Activated naive CD8-positive, alpha-beta T cell treated with anti-CD3 and anti-CD28 coated beads, Interleukin-2, amount 50 U/mL, for 24 hours (primary cell): Measurements from ENCODE around the gene POLR1A.
A peak's percentile ranks its signal among the peaks of the same experiment; 100 is the strongest.

Experiments
- ATAC-seq: fragments of 150-1000 bp; cut with Tn5 transposase; one replicate; pipeline ENCODE4 v1.10.0; 2021
- DNase-seq: peaks from one replicate; pipeline ENCODE4 v3.0.0; 2021
- H3K27ac Mint-ChIP-seq: one replicate; pipeline ENCODE4 v1.8.0; 2021; ENCODE audit warnings: mild to moderate bottlenecking, mixed read lengths
- H3K27me3 Mint-ChIP-seq: one replicate; pipeline ENCODE4 v1.8.0; 2021; ENCODE audit warnings: mixed read lengths
- H3K36me3 Mint-ChIP-seq: one replicate; pipeline ENCODE4 v1.8.0; 2021; ENCODE audit warnings: low read depth, mixed read lengths
- H3K4me1 Mint-ChIP-seq: one replicate; pipeline ENCODE4 v1.8.0; 2021; ENCODE audit warnings: mixed read lengths
- H3K4me3 Mint-ChIP-seq: one replicate; pipeline ENCODE4 v1.8.0; 2021; ENCODE audit warnings: mild to moderate bottlenecking, moderate library complexity, mixed read lengths
- H3K9me3 Mint-ChIP-seq: one replicate; pipeline ENCODE4 v1.8.0; 2021; ENCODE audit warnings: mixed read lengths

POLR1A gene

DNA sequence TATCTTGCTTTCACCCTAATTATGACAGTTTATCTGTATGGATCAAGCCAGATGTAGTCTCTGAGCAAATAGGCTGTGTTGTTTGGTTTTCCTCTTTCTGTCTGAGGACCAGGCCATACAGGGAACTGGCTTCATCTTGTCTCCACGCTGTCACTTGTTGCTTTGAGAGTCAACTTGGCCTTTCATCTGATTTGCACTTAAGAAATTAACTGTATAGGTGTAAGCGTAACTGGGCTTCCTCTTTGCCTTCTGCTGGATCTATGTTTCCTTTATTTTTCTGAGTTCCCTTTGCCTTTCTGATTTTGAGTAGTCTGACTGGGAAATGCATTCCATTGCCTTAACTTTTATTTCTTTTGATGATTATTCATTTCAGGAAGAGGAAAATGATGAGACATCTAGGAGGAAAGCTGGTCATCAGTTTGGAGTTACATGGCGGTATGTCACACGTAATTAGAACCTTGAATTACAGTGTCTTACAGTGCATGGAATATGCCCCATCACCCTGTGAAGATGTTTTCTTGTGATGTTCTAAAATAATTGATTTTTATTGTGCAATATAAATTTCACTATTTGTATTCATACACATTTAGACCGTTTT is 17.7 kb upstream of the POLR1A start:
- no peaks in the 10 kb centered on the region for H3K9me3 Mint-ChIP-seq
- peaks cover 77% of the 10 kb centered on the region for H3K36me3 Mint-ChIP-seq

DNA sequence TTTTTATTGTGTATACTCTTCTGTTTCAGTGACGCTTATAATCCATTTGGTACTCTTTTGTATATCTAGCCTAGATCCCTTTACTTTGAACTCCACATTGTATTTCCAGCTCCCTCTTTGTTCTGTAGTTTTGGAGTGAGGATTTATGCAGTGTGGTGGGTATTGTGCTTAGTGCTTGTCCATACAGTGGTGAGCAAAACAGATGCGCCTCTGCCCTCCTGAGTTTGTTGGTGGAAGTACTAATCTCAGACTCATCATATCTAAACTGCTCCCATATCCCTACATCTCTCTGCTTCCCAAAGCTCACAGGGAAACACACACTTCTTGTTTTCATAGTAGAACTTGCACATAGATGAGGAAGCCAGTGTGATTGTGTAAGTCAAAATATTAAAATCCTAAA is 12.4 kb upstream of the POLR1A start:
- Mint-ChIP-seq H3K9me3 (no peaks in the 10 kb centered on the region), H3K4me3 (no peak overlapping the region), H3K4me1 (no peaks in the 10 kb centered on the region), H3K27me3 (no peaks in the 10 kb centered on the region), H3K27ac (no peak overlapping the region), H3K36me3 (peaks cover 66% of the 10 kb centered on the region)
- DNase-seq (no peak), ATAC-seq (no peak)

More for the DNA sequence above, 17.7 kb upstream of the POLR1A start:
- Mint-ChIP-seq H3K4me1 (no peaks in the 10 kb centered on the region), H3K27me3 (no peaks in the 10 kb centered on the region), H3K4me3 (no peak overlapping the region), H3K27ac (no peak overlapping the region)
- DNase-seq (no peak), ATAC-seq (no peak)

DNA sequence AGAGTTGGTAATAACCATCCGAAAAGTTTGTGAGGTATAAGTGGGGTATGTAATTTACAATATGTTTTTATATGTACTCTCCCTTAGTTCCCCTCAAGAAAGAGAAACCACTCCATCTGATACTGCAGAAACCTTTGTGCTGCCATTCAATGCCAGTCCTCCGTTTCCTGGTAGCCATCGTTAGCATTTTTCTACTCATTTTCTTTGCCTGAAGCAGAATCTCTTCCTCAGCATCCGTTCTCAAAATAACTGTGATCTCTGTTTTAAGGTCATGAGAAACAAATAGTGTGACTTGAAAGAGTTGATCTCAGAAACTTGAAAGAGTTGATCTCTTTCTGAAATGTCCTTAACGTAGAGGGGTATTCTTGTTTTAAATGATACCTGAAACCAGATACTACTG is 1.3 kb upstream of the POLR1A start:
- no peaks in the 10 kb centered on the region for H3K27me3 Mint-ChIP-seq
- no peak for ATAC-seq
- H3K9me3 Mint-ChIP-seq = no peaks in the 10 kb centered on the region
- H3K4me1 Mint-ChIP-seq = peaks cover 46% of the 10 kb centered on the region
- no peak for DNase-seq
- H3K4me3 Mint-ChIP-seq = peak overlapping the region; percentile 93
- H3K27ac Mint-ChIP-seq = peak overlapping the region; percentile 97
- H3K36me3 Mint-ChIP-seq = peaks cover 72% of the 10 kb centered on the region

DNA sequence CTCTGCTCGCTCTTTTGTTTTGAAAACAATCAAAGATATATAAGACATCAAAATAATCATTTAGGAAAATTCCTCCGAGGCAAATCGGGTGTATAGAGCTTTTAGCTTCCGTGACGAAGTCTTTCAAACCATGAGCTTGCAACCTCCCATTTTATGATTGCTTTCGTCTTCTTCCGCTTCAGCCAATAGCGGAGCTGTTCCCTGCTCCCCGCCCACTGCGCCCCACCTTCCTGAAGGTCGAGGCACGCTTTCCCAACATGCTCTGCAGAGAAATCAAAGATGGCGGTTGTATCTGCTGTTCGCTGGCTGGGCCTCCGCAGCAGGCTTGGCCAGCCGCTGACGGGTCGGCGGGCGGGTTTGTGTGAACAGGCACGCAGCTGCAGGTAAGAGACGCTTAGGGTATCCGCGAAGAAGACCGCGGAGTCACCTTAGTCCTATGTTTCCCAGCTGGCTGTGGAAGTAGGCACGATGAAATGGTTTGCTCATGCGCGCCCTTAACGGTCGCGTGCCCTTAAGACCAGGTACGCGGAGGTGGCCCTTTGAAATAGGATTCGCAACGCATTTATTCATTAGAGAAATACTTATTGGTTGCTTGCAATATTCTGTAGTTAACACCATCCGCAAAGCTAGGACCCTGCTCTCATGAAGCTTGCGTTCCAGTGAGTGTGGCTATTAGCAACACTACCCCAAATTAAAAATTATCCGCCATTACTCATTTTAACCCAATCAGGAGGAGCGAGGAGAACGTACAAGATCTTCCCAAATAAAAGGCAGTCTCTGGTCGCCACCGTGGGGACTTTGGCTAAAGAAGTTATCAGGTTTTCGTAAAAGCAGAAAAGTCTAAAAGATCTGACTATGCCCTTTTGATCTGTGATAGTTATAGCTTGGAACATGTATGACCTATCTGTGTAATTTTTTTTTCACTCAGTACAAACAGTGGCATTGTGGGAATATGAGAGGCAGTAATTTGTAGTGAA is 571 bp upstream of the POLR1A start, which contains the start of gene PTCD3:
TSS of gene PTCD3 (plus strand) at position 267 of the 977 bp plus-strand sequence. CDS start at position 280, 13 bp downstream.
- Mint-ChIP-seq H3K9me3 (no peaks in the 10 kb centered on the region), H3K4me3 (peak within 1 kb of the TSS; percentile 93), H3K4me1 (peaks cover 51% of the 10 kb centered on the region), H3K27ac (peak within 1 kb of the TSS; percentile 97), H3K36me3 (peaks cover 75% of the 10 kb centered on the region), H3K27me3 (no peaks in the 10 kb centered on the region)
- ATAC-seq (peak; percentile 88), DNase-seq (peak; percentile 91)

DNA sequence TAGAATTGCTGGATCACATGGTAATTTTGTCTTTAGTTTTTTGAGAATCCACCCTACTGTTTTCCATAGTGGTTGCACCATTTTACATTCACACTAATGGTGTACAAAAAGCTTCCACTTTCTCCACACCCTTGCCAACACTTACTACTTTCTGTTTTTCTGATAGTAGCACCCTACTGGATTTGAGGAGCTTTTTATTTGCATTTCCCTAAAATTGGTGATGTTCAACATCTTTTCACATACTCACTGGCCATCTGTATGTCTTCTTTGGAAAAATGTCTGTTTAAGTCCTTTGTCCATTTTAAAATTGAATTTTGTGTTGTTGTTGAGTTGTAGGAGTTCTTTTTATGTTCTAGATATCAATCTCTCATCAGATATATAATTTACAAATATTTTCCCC is 3.5 kb downstream of the POLR1A start:
- Mint-ChIP-seq H3K4me1 (peaks cover 42% of the 10 kb centered on the region), H3K27me3 (no peaks in the 10 kb centered on the region), H3K36me3 (peaks cover 59% of the 10 kb centered on the region), H3K27ac (peak overlapping the region; percentile 5), H3K9me3 (no peaks in the 10 kb centered on the region), H3K4me3 (no peak overlapping the region)
- ATAC-seq = no peak
- no peak for DNase-seq

DNA sequence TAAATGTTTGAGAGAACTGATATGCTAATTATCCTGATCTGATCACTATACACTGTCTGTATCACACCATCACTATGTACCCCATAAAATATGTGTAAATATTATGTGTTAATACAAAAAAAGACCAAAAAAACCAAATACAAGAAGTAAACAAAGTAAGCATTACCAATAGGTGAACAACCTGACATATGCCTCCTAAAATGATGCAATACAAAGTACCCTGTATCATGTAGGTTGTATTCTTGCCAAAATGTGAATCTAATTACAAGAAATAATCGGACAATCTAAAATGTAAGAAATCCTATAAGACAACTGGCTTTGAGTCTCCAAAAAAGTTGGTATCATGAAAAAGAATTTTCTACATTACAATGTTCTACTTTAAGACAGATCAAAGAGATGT is 7.8 kb downstream of the POLR1A start:
- Mint-ChIP-seq H3K4me1 (peaks cover 18% of the 10 kb centered on the region), H3K27ac (no peak overlapping the region)

DNA sequence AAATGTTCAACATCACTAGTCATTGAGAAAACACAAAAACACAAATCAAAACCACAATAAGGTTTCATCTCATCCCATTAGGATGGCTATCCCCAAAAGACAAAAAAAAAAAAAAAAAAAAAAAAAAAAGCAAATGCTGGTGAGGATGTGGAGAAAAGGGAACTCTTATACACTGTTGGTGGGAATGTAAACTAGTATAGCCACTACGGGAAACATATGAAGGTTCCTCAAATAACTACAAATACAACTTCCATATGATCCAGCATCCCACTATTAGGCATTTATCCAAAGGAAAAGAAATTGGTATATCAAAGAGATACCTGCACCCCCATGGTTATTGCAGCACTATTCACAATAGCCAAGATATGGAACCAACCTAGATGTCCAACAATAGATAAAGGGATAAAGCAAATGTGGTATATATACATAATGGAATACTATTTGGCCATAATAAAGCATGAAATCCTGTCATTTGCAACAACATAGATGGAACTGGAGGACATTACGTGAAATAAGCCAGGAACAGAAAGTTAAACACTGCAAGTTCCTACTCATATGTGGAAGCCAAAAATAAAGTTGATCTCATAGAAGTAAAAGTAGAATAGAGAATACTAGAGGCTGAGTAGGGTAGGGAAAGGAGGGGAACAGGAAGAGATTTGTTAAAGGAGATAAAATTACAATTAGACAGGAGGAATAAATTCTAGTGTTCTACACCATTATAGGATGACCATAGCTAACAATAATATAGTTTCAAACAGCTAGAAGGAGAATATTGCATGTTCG is 8.4 kb downstream of the POLR1A start:
- H3K36me3 Mint-ChIP-seq = peaks cover 61% of the 10 kb centered on the region
- ATAC-seq = no peak
- no peaks in the 10 kb centered on the region for H3K9me3 Mint-ChIP-seq
- no peaks in the 10 kb centered on the region for H3K27me3 Mint-ChIP-seq
- H3K27ac Mint-ChIP-seq = no peak overlapping the region
- peaks cover 12% of the 10 kb centered on the region for H3K4me1 Mint-ChIP-seq
- H3K4me3 Mint-ChIP-seq = no peak overlapping the region
- no peak for DNase-seq

More for the DNA sequence above, 7.8 kb downstream of the POLR1A start:
- DNase-seq = no peak
- Mint-ChIP-seq H3K36me3 (peaks cover 66% of the 10 kb centered on the region), H3K4me3 (no peak overlapping the region), H3K9me3 (no peaks in the 10 kb centered on the region), H3K27me3 (no peaks in the 10 kb centered on the region)
- no peak for ATAC-seq

DNA sequence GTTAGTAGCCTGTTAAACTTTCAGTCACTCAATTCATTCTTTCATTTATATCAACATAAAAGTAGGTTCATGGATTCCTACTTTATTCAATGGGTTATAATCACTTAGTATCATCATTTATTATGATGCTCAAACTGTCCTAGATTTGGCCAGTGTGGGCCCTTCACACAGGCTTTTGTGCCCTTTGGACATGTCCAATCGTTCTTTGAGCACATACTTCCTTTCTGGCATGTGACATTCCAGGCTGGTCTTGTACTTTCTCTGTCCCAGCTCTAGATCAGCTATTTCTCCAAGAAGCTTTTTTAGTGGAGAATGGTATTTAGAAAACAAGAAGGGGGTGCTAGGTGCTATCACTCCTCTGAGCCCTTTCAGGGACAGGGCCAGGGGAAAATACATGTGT is 11.5 kb downstream of the POLR1A start:
- no peaks in the 10 kb centered on the region for H3K9me3 Mint-ChIP-seq
- no peak for ATAC-seq
- no peaks in the 10 kb centered on the region for H3K27me3 Mint-ChIP-seq
- DNase-seq = no peak
- no peak overlapping the region for H3K4me3 Mint-ChIP-seq
- peaks cover 4% of the 10 kb centered on the region for H3K4me1 Mint-ChIP-seq
- H3K36me3 Mint-ChIP-seq = peaks cover 67% of the 10 kb centered on the region
- no peak overlapping the region for H3K27ac Mint-ChIP-seq

DNA sequence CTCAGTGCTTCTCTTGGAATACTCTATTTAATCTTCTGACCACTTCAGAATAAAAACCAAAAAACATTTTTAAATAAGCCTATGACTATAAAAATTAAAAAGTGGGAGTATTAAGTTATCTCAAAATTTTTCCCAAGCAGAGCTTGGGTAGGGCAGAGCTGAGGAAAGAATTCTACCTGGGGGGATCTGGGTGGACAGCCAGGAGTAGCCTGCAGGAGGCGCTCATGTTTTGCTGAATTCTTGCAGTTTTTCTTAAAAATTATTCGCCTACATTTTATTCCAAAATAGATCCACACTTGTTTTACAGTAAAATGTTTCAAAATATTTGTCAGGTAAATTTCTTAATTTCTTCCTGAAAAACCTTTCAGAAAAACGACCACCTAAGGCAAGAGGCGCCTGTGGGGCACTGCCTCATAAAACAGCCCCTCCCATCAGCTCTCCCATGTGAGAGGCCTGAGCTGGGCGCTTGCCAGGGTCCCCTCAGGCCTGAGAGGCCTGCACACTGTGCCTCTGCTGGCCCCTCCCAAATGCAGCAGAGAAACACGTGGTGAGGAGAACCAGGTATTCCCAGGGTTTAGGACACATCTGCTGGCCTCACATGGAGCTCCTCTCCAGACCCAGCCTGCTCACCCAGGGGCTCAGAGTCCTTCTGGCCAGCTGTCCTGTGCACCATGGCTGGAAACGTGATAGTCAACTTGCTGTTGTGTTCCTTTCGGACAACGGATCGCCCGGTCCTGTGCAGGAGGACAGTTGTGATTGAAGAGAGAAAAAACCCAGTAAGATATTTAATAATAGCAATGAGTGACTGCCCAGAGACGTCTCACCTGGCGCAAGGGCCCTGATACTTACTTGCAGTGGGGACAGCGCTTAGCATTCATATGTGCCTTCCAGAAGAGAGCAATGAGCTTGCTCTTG is 17.5 kb downstream of the POLR1A start:
- Mint-ChIP-seq H3K4me1 (no peaks in the 10 kb centered on the region), H3K27ac (no peak overlapping the region), H3K4me3 (no peak overlapping the region), H3K27me3 (no peaks in the 10 kb centered on the region), H3K9me3 (no peaks in the 10 kb centered on the region), H3K36me3 (peaks cover 57% of the 10 kb centered on the region)
- no peak for DNase-seq
- no peak for ATAC-seq

DNA sequence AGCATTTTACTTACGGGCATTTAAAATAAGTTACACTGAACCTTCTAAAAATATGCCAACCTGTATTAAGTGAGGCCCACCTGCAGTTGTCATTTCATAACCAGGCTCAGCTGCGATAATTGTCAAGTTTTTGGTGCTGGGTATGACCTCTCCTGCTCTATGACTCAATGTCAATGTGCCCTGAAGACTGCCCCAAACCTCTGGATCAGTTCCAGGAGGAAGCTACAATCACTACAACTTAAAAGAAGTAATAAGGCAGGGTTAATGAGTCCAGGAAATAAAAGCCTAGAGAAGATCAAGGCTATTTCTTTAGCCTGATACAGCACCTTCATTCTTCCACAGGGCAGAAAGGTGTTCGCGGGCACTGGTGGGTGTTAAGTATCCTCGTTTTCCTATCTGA is 22.9 kb downstream of the POLR1A start:
- no peak overlapping the region for H3K27ac Mint-ChIP-seq
- no peak overlapping the region for H3K4me3 Mint-ChIP-seq
- no peak for DNase-seq
- H3K9me3 Mint-ChIP-seq = no peaks in the 10 kb centered on the region
- no peaks in the 10 kb centered on the region for H3K27me3 Mint-ChIP-seq
- H3K4me1 Mint-ChIP-seq = peaks cover 23% of the 10 kb centered on the region
- ATAC-seq = no peak
- peaks cover 56% of the 10 kb centered on the region for H3K36me3 Mint-ChIP-seq

DNA sequence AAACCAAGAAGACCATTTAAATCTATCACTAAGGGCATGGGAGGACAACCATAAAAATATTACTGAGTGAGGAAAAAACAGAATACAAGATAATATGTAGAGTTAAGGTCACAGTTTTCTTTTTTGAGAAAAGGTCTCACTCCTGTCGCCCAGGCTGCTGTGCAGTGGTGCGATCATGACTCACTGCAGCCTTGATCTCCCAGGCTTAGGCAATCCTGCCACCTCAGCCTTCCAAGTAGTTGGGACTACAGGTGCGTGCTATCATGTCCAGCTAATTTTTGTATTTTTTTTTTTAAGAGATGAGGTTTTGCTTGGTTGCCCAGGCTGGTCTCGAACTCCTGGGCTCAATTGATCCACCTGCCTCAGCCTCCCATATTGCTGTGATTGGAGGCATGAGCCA is 24.0 kb downstream of the POLR1A start:
- Mint-ChIP-seq H3K36me3 (peaks cover 63% of the 10 kb centered on the region), H3K9me3 (no peaks in the 10 kb centered on the region), H3K27ac (no peak overlapping the region)

DNA sequence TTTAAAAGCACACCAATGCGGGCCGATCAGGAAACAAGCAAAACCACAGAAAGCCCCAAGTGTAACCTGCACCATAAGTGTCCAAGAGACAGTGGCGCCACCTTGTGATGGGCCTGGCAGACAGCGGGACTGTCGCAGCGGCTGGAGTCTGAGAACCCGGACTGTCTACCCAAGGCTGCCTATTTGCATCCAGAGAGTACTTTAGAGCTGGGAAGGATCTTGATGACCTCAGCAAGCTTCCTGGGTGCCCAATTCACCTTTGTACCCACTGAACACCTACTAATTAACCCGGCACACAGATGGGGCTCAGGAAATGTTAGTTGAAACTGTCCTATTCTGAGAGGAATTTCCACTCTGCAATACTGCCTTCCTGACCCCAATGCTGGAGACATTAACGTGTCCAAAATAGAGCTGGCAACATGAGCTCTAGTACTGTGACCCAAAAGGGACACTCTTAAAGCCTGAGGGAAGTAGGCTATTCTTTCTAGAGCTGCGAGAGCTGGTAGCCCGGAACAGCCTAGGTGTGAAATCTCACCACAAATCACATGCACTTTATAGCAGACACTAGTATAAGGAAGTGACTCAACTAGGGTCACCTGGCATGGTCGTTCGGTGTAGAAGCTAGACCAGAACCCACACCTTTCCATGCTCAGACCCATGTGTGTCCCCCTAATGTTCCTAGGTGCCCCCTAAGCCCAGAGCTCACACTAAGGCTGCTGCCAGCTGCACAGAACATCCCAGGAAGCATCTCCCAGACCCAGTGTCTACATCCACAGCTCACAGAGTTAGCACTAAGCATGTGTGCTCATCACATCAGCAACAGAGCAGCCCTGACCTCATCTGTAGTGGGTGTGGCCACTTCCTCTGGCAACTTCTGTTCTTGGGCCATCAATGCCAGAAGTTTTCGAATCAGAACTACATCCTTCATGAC is 25.4 kb downstream of the POLR1A start:
- DNase-seq = peak; percentile 81
- H3K36me3 Mint-ChIP-seq = peaks cover 60% of the 10 kb centered on the region
- H3K4me1 Mint-ChIP-seq = peaks cover 23% of the 10 kb centered on the region
- no peak overlapping the region for H3K4me3 Mint-ChIP-seq
- no peaks in the 10 kb centered on the region for H3K27me3 Mint-ChIP-seq
- H3K27ac Mint-ChIP-seq = peak overlapping the region; percentile 3
- no peaks in the 10 kb centered on the region for H3K9me3 Mint-ChIP-seq
- peak; percentile 85 for ATAC-seq

More for the DNA sequence above, 24.0 kb downstream of the POLR1A start:
- no peak for DNase-seq
- no peak for ATAC-seq
- H3K4me3 Mint-ChIP-seq = no peak overlapping the region
- H3K27me3 Mint-ChIP-seq = no peaks in the 10 kb centered on the region
- H3K4me1 Mint-ChIP-seq = peaks cover 23% of the 10 kb centered on the region
